Measurements from ENCODE around the gene NPHS2.
"Not testable (repeated sequence)": the region's sequence is repeated elsewhere in the genome, so short reads cannot be mapped to it uniquely, and the experiment has no call there.

- TF ChIP-seq, protein P1, sequence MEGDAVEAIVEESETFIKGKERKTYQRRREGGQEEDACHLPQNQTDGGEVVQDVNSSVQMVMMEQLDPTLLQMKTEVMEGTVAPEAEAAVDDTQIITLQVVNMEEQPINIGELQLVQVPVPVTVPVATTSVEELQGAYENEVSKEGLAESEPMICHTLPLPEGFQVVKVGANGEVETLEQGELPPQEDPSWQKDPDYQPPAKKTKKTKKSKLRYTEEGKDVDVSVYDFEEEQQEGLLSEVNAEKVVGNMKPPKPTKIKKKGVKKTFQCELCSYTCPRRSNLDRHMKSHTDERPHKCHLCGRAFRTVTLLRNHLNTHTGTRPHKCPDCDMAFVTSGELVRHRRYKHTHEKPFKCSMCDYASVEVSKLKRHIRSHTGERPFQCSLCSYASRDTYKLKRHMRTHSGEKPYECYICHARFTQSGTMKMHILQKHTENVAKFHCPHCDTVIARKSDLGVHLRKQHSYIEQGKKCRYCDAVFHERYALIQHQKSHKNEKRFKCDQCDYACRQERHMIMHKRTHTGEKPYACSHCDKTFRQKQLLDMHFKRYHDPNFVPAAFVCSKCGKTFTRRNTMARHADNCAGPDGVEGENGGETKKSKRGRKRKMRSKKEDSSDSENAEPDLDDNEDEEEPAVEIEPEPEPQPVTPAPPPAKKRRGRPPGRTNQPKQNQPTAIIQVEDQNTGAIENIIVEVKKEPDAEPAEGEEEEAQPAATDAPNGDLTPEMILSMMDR (IDR thresholded peaks at IDR 0.05) = not testable (repeated sequence)
- TF ChIP-seq, protein P2, sequence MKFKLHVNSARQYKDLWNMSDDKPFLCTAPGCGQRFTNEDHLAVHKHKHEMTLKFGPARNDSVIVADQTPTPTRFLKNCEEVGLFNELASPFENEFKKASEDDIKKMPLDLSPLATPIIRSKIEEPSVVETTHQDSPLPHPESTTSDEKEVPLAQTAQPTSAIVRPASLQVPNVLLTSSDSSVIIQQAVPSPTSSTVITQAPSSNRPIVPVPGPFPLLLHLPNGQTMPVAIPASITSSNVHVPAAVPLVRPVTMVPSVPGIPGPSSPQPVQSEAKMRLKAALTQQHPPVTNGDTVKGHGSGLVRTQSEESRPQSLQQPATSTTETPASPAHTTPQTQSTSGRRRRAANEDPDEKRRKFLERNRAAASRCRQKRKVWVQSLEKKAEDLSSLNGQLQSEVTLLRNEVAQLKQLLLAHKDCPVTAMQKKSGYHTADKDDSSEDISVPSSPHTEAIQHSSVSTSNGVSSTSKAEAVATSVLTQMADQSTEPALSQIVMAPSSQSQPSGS (CRISPR knock-in tag; IDR thresholded peaks at IDR 0.05; ENCODE audit: borderline replicate concordance, low read depth) = not testable (repeated sequence)
- TF ChIP-seq MXD4 (CRISPR knock-in tag; IDR thresholded peaks at IDR 0.05; ENCODE audit: borderline replicate concordance); SP1 (CRISPR knock-in tag; conservative IDR thresholded peaks at IDR 0.05); ZNF317 (CRISPR knock-in tag; IDR thresholded peaks at IDR 0.05; ENCODE audit: borderline replicate concordance, low read depth); ZNF263 (CRISPR knock-in tag; IDR thresholded peaks at IDR 0.05; ENCODE audit: low read depth); USF2 (CRISPR knock-in tag; IDR thresholded peaks at IDR 0.05): not testable (repeated sequence)
- TF ChIP-seq, protein P3, sequence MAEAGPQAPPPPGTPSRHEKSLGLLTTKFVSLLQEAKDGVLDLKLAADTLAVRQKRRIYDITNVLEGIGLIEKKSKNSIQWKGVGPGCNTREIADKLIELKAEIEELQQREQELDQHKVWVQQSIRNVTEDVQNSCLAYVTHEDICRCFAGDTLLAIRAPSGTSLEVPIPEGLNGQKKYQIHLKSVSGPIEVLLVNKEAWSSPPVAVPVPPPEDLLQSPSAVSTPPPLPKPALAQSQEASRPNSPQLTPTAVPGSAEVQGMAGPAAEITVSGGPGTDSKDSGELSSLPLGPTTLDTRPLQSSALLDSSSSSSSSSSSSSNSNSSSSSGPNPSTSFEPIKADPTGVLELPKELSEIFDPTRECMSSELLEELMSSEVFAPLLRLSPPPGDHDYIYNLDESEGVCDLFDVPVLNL (CRISPR knock-in tag; IDR thresholded peaks at IDR 0.05; ENCODE audit: borderline replicate concordance, low read depth) = not testable (repeated sequence)
- TF ChIP-seq, protein P4, sequence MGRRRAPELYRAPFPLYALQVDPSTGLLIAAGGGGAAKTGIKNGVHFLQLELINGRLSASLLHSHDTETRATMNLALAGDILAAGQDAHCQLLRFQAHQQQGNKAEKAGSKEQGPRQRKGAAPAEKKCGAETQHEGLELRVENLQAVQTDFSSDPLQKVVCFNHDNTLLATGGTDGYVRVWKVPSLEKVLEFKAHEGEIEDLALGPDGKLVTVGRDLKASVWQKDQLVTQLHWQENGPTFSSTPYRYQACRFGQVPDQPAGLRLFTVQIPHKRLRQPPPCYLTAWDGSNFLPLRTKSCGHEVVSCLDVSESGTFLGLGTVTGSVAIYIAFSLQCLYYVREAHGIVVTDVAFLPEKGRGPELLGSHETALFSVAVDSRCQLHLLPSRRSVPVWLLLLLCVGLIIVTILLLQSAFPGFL (CRISPR knock-in tag; IDR thresholded peaks at IDR 0.05; ENCODE audit: borderline replicate concordance) = not testable (repeated sequence)
Observed at GRCh38 chr1:179518544-179518943, 57.2 kb downstream of the NPHS2 start.
